GM18526 (cell line): Measurements from ENCODE around the gene TTC17.

ENCODE experiments used
- POLR2A ChIP-seq: IDR thresholded peaks from 3 replicates; pipeline ENCODE4 v1.6.1; 2011; ENCODE audit not compliant: insufficient read length; ENCODE audit errors: extremely low read depth

TTC17 gene

GRCh38 chr11:43503417-43503816 is 144.7 kb downstream of the TTC17 start:
- TF ChIP-seq POLR2A, result no peak

DNA sequence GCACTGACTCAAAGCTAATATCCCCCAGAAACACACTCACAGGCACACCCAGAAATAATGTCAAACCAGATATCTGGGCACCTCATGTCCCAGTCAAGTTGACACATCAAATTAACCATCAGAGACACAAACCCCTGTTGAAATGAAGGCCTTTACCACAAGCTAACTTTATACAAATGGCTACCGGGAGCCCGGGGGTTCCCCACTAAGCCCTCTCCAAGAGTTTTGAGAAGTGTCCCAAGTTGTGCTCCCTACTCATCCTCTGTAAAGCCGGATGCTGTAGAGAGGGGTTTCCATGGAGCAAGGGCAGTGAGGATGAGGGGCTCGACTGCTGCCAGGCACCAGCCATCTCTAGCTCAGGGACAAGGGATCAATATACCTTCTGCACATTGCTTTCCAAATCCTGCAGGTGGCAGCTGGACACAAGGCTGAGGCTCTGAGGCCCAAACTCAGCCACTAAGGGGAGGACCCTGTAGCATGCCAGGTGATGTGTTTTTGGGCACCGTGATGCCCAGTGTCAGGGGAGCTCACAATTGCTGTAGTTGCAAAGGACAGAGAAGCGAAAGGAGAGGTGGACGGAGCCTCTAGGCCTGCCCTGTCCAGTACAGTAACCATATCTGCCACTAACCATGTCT is 145.7 kb downstream of the TTC17 start:
- TF ChIP-seq POLR2A, result no peak

- no peak for TF ChIP-seq POLR2A
These were observed 146.5 kb downstream of the TTC17 start for GRCh38 chr11:43505171-43505570.

DNA sequence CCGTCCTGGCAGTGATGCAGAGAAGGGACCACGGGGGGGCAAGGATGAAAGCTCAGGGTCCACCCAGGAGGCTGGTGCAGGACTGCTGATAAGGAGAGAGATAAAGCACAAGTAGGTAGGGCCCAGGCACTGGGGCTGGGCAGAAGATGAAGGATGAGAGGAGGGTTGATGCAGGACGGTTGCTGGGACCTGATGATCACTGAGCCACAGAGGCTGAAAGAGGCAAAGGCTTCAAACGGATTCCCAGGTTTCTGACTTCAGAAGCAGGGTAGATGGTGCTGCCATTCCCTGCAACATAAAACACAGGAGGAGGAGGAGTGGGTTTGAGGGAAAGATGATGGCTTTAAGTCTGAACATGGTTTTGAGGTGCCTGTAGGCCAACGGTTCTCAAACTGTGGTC is 148.5 kb downstream of the TTC17 start:
- no peak for TF ChIP-seq POLR2A

DNA sequence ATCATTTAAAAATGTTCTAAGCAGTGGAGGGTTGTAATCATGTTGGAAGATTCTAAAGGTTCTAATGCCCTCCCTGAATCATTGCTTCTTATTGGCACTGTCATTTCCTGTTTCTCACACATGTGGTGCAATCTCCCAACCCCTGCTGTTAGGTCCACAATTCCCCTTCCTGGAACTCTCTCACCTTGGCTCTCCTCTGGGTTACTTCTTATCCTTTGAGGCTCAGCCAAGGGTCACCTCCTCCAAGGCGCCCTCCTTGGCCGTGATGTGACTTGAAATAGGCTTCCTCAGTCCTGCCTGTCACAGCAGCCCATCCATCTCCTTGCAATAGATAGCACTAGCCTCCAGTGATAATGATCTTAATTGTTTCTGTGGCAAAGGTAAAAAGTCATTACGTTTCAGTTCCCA is 149.8 kb downstream of the TTC17 start:
- TF ChIP-seq POLR2A, result no peak

DNA sequence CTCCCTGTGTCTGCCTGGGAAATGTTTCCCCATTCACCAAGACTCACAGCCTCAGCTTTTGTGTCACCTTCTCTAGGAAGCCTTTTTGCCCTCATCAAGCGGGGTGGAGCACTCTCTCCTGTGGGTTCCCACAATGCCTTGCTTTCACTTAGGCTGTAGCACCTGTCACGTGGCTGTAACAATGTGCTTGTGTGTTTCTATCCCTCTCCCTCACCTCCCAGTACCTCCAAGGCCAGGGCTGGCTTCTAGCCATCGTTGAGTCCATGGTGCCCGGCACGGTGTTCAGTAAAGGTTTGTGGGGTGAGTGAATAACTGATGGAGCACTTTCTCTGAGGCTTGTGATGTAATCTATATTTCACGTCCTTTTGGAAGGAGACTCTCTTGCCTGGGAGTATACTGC is 153.2 kb downstream of the TTC17 start:
- no peak for TF ChIP-seq POLR2A

- no peak for TF ChIP-seq POLR2A
These were observed 156.4 kb downstream of the TTC17 start for GRCh38 chr11:43515090-43515489.

- no peak for TF ChIP-seq POLR2A
These were observed 157.7 kb downstream of the TTC17 start for GRCh38 chr11:43516316-43516850.

- TF ChIP-seq POLR2A, result no peak
These were observed 158.8 kb downstream of the TTC17 start for GRCh38 chr11:43517518-43517917.

DNA sequence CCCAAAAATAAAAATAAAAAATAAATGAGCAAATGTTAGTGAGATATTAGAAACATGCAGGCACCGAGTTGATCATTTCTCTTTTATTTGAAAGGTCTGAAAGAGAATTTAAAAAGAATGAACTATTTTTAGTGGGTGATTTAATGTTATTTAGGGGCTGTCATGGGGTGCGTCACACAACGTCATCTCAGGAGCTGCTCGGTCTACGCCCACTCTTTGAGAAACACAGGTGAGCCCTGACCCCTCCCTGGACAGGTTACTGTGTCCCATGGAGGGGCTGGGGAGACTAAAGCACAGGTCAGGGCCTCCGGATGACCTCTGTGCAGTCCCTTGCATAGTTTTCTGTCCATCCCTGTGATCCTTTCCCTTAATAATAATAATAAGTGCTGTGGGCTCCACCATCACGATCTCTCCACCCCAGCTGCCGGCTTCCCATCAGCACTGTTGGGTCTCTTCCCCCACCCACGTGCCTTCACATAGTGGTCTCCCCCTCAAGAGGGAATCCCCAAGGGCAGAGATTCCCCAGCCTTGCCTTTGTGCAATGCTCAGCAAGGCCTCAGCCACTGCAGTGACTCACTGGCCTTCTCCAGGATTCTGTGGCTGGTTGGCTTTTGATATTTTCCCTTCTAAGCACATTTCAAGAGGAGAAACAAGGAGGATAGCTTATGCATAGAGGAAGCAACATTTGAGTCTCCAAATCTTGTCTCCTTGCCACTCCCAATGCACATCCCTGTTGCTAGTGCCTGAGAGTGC is 159.9 kb downstream of the TTC17 start:
- no peak for TF ChIP-seq POLR2A

DNA sequence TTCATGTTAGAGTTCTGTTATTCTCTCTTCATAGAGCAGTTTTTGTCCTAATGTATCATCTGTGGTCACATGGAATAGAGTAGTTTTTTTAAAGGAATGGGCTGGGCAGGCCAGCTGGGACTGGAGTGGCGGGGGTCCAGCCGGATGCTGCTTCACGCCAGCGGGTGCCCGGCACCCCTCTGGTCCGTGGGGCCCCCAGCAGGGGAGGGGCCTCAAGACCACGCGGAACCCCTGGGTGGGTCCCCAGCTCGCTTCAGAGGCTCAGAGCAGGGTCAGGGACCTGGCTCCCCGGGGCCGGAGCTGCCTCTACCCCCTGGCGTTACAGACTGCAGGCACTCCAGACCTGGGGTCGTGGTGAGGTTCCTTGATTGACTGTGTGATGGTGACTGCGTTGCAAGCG is 162.8 kb downstream of the TTC17 start:
- no peak for TF ChIP-seq POLR2A

GRCh38 chr11:43523632-43524031 is 164.9 kb downstream of the TTC17 start:
- TF ChIP-seq POLR2A, result no peak

DNA sequence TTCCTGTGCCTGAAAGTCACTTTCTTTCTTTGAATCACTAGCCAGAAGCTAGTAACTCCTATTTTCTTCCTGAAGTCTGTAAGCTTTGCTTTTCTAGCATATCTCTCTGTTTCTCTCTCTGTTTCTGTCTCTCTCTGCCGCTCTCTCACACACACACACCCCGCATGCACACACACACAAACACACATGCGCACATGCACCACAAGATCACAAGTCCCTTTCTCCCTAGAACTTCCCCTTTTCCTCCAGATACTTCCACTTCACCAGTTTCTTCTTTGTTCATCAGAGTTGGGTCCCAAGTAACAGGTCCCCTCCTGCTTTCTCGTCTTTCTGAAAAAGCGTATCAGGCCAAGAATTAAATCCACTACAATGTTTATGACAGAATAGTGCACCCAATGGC is 173.3 kb downstream of the TTC17 start:
- no peak for TF ChIP-seq POLR2A

- no peak for TF ChIP-seq POLR2A
These were observed 179.3 kb downstream of the TTC17 start for GRCh38 chr11:43537833-43538615.

GRCh38 chr11:43541993-43542392 is 183.3 kb downstream of the TTC17 start:
- no peak for TF ChIP-seq POLR2A
